GM03348 (cell line): ENCODE results near the gene ZNF626.
A peak's percentile ranks its signal among the peaks of the same experiment; 100 is the strongest.
"Not testable (repeated sequence)": the region's sequence is repeated elsewhere in the genome, so short reads cannot be mapped to it uniquely, and the experiment has no call there.

Source experiments
- DNase-seq: peaks from one replicate; pipeline ENCODE4 v3.0.0; 2012; ENCODE audit warnings: low spot score

The ZNF626 gene

DNA sequence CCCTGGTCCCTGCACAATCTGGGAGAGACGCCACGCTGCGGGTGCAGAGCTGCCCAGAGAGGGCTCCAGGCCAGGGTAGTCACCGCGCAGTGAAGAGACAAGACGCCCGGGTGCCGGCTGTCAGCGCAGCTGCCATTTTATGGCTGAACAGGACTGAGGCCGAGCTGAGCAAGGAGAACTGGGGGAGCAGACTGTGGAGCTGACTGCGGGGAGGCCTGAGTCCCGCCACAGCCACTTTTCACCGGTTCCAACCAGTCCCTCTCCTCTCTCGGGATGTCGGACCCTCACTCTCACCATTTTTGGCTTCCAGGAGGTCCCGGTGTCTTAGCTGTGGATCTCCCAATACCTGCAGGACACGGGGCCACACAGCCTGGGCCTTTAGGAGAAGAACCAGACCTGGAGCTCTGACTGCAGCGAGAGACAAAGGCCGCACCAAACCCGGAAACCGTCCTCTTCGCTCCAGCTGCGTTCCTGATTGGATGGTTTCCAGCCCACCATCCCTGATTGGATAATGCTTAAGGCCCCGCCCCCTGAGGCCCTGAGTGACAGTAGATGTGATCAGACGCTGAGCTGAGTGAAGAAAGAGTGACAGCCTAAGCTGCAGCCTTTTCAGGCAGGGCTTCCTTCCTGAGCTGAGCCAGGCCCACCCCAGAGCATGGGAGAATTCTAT is at the start of gene ZNF626:
Gene ZNF626, minus strand, starts transcription at position 422 of the 670 bp plus-strand sequence. Its CDS starts 125 bp downstream, at position 297.
- peak; percentile 95 for DNase-seq

- no peak for DNase-seq
These were observed 7.9 kb upstream of the ZNF626 start for GRCh38 chr19:20669263-20669662.

- no peak for DNase-seq
These were observed 5.9 kb upstream of the ZNF626 start for GRCh38 chr19:20667281-20667680.

- DNase-seq = peak; percentile 6
These were observed 3.8 kb upstream of the ZNF626 start for GRCh38 chr19:20664901-20665781.

- not testable (repeated sequence) for DNase-seq
These were observed 3.1 kb upstream of the ZNF626 start for GRCh38 chr19:20664475-20664874.

DNA sequence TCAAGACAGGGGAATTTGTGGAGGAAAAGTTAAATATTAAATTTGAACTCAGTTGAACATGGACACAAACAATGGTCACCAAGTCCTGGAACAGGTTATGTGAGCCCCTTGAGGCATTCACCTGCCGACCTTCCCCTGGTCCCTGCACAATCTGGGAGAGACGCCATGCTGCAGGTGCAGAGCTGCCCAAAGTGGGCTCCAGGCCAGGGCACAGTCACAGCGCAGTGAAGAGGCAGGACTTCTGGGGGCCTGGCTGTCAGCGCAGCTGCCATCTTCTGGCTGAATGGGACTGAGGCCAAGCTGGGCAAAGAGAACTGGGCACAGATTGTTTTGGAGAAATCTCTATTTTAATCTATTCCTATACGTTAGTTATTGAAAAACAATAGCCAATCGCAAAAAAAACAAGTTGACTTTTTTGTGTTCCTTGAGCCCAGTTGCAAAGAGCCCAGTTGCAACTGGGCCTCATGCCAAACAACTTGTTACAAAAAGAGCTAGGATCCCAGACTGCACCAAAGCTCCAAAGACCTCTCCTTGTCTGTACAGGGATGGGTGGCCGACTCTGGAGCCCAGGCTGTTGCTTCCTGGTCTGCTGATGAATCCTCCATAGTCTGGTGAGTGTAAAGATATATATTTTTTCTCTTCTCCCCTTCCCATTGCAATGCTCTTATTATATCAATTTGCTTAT is 1.2 kb upstream of the ZNF626 start:
- DNase-seq = no peak

DNA sequence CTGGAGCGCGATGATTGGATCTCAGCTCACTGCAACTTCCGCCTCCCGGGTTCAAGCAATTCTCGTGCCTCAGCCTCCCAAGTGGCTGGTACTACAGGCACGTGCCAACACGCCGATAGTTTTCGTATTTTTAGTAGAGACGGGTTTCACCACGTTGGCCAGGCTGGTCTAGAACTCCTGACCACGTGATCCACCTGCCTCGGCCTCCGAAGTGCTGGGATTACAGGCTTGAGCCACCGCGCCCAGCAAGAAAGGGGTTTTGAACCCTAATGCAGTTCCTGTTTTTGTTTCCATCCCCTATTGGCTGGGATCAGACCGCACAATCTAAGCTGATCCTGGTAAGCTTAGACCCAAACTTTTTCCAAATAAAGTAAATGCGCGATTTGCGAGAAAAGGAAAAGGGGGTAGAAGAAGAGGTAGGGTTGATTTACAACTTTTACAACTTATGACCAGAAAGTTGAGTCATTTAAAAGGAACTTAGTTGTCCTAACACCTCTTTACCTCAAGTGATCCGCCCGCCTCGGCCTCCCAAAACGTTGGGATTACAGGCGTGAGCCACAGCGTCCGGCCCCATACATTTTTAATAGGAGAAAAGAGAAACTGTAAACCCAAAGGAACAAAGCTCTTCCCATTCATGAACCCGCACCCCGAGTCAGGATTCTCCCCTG is 764 bp downstream of the ZNF626 start:
- peak; percentile 7 for DNase-seq

- no peak for DNase-seq
These were observed 20.8 kb downstream of the ZNF626 start for GRCh38 chr19:20640545-20640944.

- no peak for DNase-seq
These were observed 21.3 kb downstream of the ZNF626 start for GRCh38 chr19:20640023-20640422.

DNA sequence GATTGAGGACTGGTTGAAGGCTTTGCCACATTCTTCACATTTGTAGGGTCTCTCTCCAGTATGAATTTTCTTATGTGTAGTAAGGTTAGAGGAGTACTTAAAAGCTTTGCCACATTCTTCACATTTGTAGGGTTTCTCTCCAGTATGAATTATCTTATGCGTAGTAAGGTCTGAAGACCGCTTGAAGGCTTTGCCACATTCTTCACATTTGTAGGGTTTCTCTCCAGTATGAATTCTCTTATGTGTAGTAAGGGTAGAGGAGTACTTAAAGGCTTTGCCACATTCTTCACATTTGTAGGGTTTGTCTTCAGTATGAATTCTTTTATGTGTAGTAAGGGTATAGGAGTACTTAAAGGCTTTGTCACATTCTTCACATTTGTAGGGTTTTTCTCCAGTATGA is 36.8 kb downstream of the ZNF626 start:
- DNase-seq = not testable (repeated sequence)

DNA sequence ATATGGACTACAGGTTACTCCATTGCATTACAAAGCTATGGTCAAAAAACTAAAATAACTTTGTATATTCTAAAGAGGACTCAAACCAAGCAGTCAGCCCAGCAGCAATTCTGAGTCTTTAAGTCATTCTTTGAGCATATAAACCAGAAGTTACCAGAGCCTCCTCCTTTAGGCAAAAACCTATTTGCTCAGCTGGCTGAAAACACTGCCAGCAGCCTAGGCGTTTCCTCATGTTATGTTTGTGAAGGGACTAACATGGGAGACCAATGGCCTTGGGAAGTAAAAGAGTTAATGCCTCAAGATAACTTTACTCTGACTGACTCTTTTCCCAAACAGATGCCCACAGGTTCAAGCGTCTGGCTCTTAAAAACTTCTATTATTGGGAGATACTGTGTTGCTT is 45.3 kb downstream of the ZNF626 start:
- DNase-seq = no peak

- DNase-seq = not testable (repeated sequence)
These were observed 46.4 kb downstream of the ZNF626 start for GRCh38 chr19:20614971-20615370.

- no peak for DNase-seq
These were observed 48.6 kb downstream of the ZNF626 start for GRCh38 chr19:20612711-20613316.

DNA sequence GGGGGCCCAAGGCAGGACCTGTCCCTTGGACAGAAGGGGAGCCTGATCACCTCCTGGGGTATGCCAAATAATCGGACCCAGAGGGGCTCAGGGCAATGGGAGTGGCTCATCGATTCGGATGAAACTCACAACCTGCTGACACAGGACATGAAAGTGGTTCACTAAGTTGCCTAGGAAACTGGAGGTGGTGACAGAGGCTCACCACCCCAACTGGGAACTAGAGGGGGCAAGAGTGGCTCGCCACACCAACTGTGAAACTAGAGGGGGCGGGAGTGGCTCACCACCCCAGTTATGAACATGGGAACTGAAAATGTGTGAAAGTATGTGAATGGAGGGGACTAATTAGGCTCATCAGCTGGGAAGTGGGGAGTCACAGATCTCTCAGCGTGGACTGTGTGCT is 49.5 kb downstream of the ZNF626 start:
- DNase-seq = no peak

- DNase-seq = no peak
These were observed 53.4 kb downstream of the ZNF626 start for GRCh38 chr19:20607943-20608342.
